RPMI7951 (cell line): ENCODE data around the gene MCC. TPM values are rescaled to one million over a fixed set of nuclear protein-coding genes. Genes with fewer than 3 reads are reported as not detected.

ENCODE experiments used
- DNase-seq: peaks from one replicate; pipeline ENCODE4 v3.0.0-alpha.2; 2012; ENCODE audit warnings: low read depth
- total RNA-seq: library from RNA; depleted of rRNA; stranded (reverse); fragments of >200 nt; shearing (Covaris generic); gene quantifications from 2 replicates; pipeline ENCODE4 v1.2.3, GENCODE V29; 2014

The MCC gene
- total RNA-seq, 1 experiment from 2014 or later: 11.3 TPM

DNA sequence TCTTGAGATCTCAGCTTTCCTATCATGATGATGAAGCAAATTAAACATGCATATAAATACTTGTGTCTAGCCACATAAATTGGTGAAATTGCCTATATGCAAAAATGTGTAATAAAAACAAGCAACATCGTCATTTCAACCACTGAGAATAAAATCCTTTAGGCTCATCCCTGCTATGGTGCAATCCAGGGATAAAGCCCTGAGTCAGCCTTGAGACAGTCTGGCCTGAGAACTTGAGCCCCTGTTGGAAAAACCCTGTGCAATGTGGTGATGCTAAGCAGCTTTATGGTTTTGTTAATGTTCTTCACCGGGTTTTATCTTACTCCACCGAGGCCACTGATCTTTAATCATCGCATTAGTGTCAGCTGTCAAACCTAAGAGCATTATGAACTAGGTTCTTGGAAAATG lies 341.1 kb downstream of the MCC start:
- peak; percentile 56 for DNase-seq

DNA sequence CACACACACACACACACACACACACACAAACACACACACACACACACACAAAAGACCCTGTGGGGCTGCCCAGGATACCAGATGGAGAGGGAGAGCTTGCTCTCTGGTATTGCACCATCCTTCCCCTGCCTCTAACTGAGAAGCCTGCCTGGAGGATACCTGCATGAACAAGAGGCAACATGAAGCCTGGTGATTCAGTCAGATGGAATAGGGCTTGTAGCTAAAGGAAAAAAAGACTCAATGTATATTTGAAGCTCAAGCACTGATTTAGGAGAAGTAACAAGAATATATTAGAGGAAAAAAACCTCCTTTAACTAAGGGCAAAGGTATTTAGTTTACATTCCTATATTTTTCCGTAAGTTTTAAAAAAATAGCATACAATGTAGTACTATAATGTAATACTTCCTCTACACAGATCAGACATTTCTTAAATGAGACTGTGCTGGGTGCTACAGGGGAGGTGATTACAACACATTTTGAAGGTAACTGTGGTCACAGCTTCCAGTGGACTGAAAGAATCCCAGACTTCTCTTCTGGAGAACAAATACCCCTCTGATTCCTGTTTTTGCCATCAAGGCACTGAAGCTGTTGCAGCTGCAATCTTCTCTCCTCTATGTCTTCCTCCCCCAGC lies 342.4 kb downstream of the MCC start:
- DNase-seq: no peak

DNA sequence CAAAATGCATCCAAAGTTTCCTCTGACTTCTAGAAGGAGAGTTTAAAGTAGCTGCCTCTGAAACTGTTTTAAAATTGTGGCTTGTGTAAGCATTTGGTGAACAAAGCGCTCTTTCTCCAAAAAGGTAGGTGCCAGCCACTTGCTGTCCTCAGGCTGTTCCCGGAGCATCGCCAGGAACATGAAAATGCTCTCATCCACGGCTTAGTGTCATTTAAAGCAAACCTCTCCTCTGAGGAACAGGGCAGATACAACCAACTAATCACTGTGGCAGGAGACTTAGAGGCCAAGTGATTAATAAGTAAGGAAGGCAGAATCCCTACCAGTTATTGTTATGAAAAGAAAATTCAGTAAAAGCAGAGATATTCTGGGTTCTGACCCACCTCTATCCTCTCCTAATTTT lies 346.1 kb downstream of the MCC start:
- DNase-seq: no peak

DNA sequence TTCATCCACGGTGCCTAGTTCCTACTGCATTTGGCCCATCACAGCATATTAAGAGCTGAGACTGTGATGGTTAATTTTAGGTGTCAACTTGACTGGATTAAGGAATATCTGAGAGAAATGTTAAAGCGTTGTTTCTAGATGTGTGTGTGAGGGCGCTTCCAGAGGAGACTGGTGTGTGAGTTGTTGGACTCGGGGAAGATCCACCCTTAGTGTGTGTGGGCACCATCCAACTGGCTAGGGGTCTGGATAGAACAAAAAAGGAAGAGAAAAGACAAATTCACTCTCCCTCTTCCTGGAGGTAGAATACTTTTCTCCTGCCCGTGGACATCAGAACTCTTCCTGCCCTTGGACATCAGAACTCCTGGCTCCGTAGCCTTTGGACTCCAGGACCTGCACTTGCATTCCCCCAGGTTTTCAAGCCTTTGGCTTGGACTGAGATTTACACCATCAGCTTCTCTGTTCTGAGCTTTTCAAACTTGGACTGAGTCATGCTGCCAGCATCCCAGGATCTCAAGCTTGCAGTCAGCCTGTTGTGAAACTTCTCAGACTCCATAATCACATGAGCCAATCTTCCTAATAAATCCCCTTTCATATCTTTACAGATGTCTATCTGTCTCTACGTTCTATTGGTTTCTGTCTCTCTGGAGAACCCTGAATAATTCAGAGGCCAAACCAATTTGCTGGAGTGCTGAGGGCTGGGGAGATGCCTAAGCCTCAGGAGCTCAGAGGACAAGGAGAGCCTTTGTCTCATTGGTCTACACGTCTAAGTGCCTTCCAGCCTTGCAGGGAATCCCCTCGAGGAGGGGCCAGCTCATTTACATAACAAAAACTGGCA lies 347.2 kb downstream of the MCC start:
- peak; percentile 68 for DNase-seq

DNA sequence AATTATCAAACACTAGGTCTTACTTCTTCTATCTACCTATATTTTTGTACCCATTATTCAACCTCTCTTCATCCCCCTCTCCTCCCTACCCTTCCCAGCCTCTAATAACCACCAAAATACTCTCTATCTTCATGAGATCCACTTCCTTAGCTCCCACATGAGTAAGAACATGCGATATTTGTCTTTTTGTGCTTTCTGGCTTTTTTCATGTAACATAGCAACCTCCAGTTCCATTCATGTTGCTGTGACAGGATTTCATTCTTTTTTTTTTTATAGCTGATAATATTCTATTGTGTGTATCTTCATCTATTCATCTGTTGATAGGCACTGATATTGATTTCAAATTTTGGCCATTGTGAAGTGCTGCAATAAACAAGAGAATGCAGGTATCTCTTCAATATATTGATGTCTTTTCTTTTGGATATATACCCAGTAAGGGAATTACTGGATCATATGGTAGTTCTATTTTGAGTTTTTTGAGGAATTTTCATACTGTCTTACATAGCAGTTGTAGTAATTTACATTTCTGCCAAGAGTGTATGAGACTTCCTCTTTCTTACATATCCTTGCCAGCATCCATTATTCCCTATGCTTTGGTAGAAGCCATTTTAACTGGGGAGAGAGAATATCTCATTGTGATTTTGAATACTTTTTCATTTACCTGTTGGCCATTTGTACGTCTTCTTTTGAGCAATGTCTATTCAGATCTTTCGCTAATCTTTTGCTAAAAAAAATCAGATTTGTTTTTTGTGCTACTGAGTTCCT lies 354.9 kb downstream of the MCC start:
- no peak for DNase-seq

DNA sequence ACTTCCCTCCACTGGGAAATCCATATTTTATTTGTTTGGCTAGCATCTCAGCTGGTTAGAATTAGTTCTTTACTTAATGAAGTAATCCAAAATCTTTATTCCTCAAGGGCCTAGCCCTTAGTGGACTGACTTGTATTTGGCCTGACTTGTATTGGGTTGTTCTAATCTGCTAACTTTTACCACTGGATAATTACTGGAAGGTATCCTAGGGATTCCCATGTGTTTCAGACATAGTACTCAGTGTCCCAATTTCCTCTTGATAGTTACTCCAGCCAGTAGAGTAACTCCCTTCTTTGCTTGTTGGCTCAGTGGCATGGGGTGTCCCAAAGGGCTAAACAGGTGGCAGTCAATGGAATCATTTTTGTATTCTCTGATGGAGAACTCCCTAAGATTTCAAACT lies 355.7 kb downstream of the MCC start:
- no peak for DNase-seq

DNA sequence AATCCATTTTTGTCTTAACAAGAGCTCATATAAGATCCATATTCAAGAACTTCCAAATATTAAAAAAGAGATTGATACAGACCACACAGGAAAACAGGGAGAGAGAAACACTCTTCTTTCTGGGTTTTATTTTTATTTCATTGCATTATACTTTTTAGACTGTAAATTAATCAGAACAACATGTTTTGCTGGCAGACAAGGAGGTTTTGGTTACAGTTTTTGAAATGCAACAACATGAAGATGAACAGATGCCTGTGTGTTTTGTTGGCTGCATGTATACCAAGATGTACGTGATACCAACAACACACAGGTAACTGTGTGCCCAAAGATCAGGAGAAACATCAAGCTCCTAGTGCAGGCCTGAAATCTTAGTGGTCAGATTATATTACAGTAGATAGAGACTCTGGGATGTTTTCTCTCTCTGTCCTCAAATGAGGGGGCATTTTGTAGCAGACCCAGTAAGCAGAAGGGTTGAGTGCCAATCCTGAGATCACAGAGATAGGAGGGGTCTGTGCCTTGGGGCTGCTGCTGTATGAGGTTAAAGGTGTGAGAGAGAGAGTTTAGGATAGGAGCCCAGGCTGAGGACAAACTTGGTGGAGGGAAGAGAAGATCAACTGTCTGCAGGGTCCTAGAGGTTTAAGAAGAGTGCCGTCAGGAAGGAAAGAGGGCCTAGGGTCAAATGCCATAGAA lies 359.5 kb downstream of the MCC start:
- no peak for DNase-seq

DNA sequence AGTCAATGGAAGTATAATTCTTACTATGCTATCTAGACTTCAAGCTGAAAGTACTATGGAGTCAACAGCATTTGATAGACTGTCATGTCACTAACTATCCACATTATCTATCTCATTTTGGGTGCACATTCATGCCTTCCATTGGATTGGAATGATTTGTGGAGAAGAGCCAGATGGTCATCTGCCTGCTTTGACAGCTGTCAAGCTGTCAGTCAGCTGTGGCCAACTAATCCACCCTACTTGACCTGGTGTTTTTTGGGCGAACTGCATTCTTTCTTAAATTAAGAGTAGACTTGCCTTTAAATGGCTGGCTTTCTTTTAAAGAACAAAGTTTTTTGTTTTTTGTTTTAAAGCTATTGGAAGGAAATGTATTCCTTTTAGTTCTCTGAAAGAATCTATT lies 360.2 kb downstream of the MCC start:
- DNase-seq: no peak

DNA sequence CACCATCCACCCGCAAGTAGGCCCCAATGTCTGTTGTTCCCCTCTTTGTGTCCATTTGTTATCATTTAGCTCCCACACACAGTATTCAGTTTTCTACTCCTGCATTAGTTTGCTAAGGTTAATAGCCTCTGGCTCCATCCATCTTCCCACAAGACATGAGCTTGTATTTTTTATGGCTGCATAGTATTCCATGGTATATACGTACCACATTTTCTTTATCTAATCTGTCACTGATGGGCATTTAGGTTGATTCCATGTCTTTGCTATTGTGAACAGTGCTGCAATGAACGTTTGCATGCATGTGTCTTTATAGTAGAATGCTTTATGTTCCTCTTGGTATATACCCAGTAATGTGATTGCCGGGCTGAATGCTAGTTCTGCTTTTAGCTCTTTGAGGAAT lies 361.2 kb downstream of the MCC start:
- no peak for DNase-seq

DNA sequence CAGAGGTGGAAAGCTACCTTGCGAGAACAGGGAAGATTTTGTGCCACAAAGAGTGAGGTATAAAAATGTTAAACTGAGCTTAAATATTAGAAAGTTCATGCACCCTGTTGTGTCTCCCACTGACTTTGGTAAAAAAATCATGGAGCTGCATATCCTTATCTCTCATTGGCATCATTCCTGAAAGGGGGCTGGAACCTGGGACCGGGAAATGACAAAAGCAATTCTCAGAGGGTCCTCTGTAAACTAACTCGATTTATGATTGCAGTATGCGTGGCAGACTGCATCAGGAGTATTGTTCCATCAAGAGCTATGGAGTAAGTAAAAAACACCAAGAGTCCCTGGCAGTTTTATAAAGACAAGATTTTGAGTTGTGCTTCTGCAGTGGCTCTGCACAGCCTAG lies 362.9 kb downstream of the MCC start:
- no peak for DNase-seq

DNA sequence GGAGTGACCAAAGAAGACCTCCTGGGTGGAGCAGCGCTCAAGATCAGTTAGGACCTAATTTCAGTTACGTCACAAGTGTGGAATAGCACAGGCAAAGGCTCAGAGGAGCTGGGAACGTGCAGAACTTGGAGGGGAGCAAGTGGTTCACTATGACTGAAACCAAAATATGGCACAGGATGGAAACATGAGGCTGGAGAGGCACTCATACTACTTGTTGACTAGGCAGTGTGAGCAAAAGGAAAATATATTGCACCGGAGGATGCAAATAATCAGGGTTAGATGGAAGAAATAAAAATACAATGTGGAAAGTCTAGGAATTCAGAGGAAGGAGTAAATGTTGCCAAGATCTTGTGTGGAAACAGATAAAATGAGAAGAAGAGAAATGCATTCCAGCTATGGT lies 363.3 kb downstream of the MCC start:
- no peak for DNase-seq

DNA sequence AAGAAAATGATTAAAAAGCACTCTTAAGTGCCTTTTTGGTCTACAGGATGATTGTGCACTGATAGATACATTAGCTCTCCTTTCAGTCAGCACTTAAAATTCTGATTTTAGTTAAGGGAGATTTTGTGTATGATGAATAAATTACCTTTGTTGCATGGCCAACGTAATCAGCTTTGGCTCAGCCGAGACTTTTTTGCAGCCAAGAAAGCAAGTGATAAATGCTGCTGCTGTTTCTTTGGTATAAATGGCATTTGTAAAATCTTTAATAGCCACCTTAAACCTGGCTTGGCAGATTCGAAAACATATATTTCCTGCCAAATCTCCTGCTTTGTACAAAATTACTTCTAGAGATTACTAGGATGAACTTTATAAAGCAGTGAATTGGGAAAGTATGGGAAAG lies 364.0 kb downstream of the MCC start:
- DNase-seq: no peak

DNA sequence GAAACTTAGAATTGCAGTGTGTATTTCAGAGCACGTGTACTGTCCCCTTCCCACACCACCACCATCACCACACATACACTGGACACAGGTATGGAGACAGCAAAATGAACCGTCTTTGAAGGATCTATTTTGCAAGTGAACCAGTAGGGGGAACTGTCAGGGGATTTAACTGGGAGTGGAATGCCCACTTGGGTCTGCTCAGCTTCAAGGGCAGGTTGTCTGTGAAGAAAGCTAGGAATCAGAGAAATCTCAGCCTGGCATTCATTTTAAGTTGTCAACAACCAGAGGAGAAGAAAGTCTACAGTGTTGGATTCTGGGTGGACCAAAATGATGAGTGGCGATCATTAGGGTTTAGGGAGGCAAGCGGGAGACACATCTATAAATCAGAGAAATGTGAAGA lies 364.6 kb downstream of the MCC start:
- DNase-seq: peak; percentile 18

DNA sequence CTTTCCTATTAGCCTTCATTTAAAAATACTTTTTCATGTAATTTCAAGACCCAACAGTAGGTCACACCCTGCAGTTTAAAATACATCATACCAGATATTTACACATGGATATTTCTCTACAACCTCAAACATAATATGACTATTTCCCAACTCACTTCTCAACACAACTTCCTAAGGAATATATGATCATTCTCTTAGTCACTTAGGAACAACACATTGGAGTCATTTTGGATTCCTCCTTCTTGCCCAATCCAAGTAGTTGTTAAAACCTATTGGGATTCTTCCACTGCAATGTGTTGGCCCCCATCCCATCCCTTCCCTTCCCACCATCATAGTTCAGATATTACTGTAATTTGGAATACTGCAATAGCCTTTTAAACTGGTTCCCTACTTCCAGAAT lies 366.2 kb downstream of the MCC start:
- peak; percentile 36 for DNase-seq

DNA sequence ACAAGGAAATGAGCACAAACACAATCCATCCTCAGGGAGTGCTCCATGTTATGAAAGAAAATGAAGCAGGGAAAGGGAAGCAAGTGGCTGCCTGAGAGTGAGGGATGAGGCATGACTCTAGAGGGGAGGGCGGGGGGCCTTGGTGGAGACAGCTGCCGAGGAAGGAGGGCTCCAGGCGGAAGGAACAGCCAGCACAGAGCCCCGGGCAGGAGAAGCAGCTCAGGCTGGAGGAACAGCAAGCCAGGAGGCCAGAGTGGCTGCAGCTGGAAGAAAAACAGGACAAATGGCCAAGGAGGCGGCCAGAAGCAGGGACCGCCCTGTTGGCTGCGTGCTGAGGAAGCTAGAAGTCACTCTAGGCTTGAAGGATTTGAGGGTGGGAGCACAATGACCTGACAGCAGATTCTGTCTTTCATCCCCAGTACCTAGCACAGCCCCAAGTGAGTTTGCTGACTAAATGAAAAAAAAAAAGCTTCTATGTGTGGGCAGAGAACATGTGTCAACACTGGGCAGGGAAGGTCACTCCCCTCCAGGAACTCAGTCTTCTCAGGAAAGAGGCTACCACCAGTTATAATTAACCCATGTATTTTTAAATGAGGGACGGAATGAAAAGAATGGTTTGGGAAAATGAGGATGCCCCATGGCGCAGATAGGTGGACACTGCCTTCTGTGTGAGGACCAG lies 368.9 kb downstream of the MCC start:
- no peak for DNase-seq

DNA sequence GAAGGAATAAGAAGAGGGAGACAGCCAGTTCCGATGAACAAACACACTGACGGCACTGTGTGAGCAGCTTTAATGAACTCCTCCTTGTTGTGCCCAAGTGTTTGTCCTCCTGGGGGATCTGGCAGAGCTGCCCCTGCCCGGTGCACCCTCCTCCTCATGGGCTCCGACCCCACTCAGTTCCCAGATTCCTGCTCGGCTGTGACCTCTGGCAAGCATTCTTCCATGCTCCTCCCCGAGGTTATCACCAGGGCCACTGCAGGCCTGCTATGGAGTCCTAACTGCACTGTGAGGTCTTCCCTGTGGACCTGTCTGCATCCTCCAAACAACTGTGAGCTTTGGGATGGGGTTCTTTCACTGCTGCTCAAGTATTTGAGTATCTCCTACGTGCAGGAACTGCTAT lies 369.5 kb downstream of the MCC start:
- DNase-seq: no peak

DNA sequence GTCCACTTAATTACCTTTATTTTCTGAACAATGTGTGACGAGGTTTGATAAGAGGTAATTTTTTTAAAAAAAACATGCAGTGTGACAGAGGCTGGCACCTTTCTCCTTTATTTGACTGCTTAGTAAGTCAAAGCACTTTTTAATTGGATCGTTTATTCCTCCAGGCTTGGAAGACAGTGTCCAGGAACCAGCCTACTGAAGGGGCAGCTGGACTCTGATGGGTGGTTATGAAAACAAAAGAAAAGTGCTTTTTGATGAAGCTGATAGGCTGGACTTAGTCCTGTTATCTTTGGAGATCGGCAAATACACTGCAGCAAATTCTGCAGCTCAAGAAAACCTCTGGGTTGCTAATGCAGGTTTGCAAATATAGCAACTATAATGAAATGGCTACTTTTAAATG lies 370.0 kb downstream of the MCC start:
- DNase-seq: no peak

DNA sequence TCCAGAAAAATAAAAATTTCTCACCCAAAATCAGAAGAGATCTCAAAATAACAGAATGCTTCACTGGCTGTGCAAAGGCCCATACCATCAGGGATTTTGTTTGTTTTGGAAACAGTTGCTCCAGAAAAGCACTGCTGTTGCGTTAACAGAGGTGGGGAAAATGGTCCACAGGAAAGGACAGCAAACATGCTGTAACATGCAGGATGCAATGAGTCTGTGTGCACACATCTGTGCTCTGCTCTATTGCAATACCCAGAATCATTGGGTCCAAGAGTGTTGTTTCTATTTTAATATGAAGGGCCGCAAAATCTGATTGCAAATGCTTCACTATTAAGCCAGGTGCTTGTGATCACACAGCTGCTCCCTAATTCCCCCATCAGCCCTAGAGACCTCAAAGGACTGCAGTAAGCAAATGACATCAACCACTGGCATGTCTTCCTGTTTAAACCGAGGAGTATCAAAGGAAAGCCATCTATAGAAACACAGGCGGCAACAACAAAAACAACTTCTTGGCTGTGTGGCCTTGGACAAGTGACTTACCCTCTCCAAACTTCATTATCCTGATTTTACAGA lies 370.6 kb downstream of the MCC start:
- no peak for DNase-seq

DNA sequence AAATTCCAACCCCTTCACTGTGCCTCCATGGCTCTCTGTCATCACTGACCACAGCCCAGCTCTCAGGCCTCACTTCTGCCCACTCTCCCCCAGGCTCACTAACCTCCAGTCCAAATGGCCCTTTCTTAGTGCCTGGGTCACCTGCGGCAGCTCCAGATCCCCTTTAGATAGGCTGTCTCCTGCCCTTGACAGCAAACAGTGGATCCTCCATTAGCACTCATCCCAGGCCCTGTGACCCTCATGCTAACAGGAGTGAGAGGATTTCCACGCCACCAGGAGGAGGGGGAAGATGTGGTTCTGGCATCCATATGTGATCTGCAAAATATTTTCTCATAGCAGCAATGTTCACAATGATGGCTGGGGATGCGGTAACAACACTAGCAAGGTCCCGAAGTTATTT lies 372.3 kb downstream of the MCC start:
- no peak for DNase-seq

DNA sequence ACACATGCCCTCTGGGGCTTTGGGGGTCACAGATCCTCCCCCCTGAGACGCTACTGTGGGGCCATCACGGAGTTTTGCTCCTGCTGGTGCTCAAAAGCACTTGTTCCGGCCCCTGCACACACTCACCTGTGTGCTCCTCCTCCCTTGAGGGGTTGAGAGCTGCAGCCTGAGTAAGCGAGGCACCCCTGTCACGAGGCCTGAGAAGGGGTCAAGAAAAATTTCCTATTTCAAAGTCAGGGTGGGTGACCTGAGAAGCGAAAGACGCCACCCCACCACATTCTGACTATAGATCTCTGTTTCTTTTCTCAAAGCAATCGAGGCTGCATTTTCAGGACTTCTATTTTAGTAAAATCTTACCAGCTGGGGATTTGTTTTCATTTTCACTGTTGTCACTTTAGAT lies 373.2 kb downstream of the MCC start:
- DNase-seq: no peak

DNA sequence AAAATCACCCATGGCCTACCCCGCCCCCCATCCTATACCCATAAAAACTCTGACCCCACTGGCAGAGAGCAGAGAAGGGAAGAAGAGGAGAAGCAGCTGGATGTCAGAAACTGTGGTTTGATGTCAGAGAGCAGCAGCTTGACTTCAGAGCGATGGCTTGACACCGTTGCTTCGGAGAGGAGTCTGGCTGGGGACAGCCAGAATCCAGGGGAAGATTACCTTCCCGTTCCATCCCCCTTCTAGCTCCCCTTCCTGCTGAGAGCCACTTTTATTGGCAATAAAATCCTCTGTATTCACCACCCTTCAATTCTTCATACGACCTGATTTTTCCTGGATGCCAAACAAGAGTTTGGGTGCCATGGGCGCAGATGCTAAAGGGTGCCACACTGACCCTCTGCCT lies 373.7 kb downstream of the MCC start:
- DNase-seq: no peak
